Sigmoid colon (tissue), 7 donors: Measurements from ENCODE around the gene SLC25A51. TPM values are rescaled to one million over a fixed set of nuclear protein-coding genes. Genes with fewer than 3 reads are reported as not detected.

ENCODE experiments used
- DNase-seq: peaks from one replicate; pipeline ENCODE4 v3.0.0-alpha.2; 2019
- H3K27ac ChIP-seq, 4 donors: fragments of 200-600 bp; sonication (generic); one replicate each; pipeline ENCODE4 v1.5.1; 2016 to 2019; ENCODE audit warnings: mild to moderate bottlenecking in 1 of 4
- H3K27me3 ChIP-seq, 3 donors: fragments of 200-600 bp; sonication (generic); one replicate each; pipeline ENCODE4 v1.5.1; 2019; ENCODE audit warnings: mild to moderate bottlenecking in 1 of 3
- H3K36me3 ChIP-seq, 4 donors: fragments of 200-600 bp; sonication (generic); one replicate each; pipeline ENCODE4 v1.5.1; 2016 to 2019
- H3K4me1 ChIP-seq, 4 donors: fragments of 200-600 bp; sonication (generic); one replicate each; pipeline ENCODE4 v1.5.1; 2017 to 2019
- H3K4me3 ChIP-seq, 4 donors: fragments of 200-600 bp; sonication (generic); one replicate each; pipeline ENCODE4 v1.5.1; 2017 to 2019; ENCODE audit warnings: mild to moderate bottlenecking in 2 of 4, moderate library complexity in 1 of 4
- H3K9me3 ChIP-seq, 4 donors: fragments of 200-600 bp in 3 of 4; sonication (generic) in 3 of 4; one replicate each; pipeline versions ENCODE4 v1.5.1 to v1.6.1; 2013 to 2019
- EP300 ChIP-seq, 4 donors: sonication (generic); formaldehyde crosslinking; IDR thresholded peaks; one replicate each; pipeline ENCODE4 v1.6.1; 2017; ENCODE audit warnings: antibody characterized with exemption in 4 of 4
- POLR2A ChIP-seq, 2 donors: fragments of 450-650 bp; IDR thresholded peaks; one replicate each; pipeline ENCODE4 v1.6.1; 2016; ENCODE audit warnings: antibody characterized with exemption in 2 of 2, mild to moderate bottlenecking in 2 of 2, moderate library complexity in 2 of 2
- POLR2AphosphoS5 ChIP-seq, 4 donors: sonication (generic); formaldehyde crosslinking; IDR thresholded peaks; one replicate each; pipeline ENCODE4 v1.6.1; 2017; ENCODE audit warnings: antibody characterized with exemption in 4 of 4
- WGBS, 2 donors: extraction: QIAGEN DNeasy Blood & Tissue Kit; methylation state at CpG; one replicate each; pipeline ENCODE4 v1.1.7; 2013; 5-methylcytosine and 5-hydroxymethylcytosine counted together
- intact Hi-C: fragments of 100-400 bp; cut with DNase I; formaldehyde crosslinking; loops from one replicate; pipeline ENCODE4 v1.15.1; 2023
- polyA plus RNA-seq, 3 donors: library from polyadenylated mRNA; stranded (reverse); fragments of 200-250 nt; gene quantifications; one replicate each; pipeline ENCODE4 v1.2.3, GENCODE V29; 2013
- total RNA-seq, 4 donors: library from RNA; depleted of rRNA; stranded (reverse); fragments of >200 nt; gene quantifications; one replicate each; pipeline ENCODE4 v1.1.0, GENCODE V29; 2016
- TF ChIP-seq, protein P1 (sequence below), 4 experiments: fragments of 450-650 bp in 3 of 4; fragments of 200-600 bp in 1 of 4; IDR thresholded peaks; one replicate each; pipeline ENCODE4 v1.5.1; 2016 to 2019; ENCODE audit warnings: antibody characterized with exemption in 4 of 4, mild to moderate bottlenecking in 3 of 4, moderate library complexity in 2 of 4
- donor health status: healthy with polysubstance abuse.
- donor health status: Bipolar disorder and iron deficiency.
- donor health status: healthy.

The SLC25A51 gene, protein sequence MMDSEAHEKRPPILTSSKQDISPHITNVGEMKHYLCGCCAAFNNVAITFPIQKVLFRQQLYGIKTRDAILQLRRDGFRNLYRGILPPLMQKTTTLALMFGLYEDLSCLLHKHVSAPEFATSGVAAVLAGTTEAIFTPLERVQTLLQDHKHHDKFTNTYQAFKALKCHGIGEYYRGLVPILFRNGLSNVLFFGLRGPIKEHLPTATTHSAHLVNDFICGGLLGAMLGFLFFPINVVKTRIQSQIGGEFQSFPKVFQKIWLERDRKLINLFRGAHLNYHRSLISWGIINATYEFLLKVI
- 10 to 100 TPM; 19.3 to 31.0 (median 27.3) TPM for total RNA-seq
- 1 to 10 TPM; 4.2 to 8.9 (median 8.6) TPM for polyA plus RNA-seq

DNA sequence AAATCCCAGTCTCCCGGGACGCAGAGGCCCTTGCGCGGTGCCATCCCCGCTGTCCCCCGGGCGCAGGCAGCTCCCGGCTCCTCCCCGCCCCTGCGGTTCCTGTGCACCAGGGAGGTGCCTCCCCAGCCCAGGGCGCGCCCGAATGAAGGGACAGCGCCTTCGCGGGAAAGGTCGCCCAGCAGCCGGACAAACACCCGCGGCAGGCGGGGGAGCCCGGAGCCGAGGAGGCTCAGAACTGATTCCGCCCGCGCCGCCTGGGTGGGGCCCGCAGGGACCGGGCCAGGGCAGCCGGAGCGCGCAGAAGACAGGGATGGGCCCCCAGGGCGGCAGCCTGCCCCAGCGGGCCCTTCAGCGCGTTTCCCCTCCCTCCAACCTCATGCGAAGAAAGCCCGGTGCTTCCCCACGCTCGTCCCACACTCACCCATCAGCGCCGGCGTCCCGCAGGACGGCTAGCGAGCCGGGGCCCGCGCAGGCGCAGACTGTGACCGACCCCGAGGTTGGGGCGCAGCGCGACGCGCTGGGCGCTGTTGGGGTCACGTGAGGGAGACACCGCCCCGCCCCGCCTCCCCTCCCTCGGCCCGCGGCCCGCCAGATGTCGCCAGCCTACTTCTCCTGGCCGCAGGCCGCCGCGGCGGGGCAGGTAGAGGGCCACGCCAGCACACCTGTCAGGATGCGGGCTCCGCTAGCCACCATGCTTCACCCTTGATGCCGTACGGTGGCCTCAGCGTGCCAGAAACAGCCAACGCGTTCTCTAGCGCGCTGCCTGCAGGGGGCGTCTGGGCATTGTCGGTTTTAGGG is at the start of gene SLC25A51:
Gene SLC25A51, minus strand, starts transcription at position 481 of the 798 bp plus-strand sequence. CDS start 15,577 bp downstream, outside the sequence.
- intact Hi-C loops: loop anchor here (2.0 to 10.0 kb wide), 4 partner anchors 165 to 459 kb away; partner anchors contain the start of genes FBXO10, POLR1E and SHB
- Histone ChIP-seq H3K4me1 (peaks cover 0 to 28% (median 24%) of the 10 kb centered on the region in 4 donors), H3K36me3 (peaks cover 0 to 8% (median 3%) of the 10 kb centered on the region in 4 donors), H3K27ac (peak within 1 kb of the TSS; percentile 83 to 95 (median 92)), H3K27me3 (no peaks in the 10 kb centered on the region), H3K9me3 (no peaks in the 10 kb centered on the region), H3K4me3 (peak within 1 kb of the TSS; percentile 68 to 92 (median 92))
- 1% methylated on average over 84 of the region's 84 CpGs for WGBS, 2 donors
- TF ChIP-seq POLR2AphosphoS5 (IDR thresholded peaks at IDR 0.05) (peak; percentile 74 to 87 (median 81)), EP300 (IDR thresholded peaks at IDR 0.05) (no peak), POLR2A (IDR thresholded peaks at IDR 0.05) (peak; percentile 9 to 54)
- TF ChIP-seq, protein P1, sequence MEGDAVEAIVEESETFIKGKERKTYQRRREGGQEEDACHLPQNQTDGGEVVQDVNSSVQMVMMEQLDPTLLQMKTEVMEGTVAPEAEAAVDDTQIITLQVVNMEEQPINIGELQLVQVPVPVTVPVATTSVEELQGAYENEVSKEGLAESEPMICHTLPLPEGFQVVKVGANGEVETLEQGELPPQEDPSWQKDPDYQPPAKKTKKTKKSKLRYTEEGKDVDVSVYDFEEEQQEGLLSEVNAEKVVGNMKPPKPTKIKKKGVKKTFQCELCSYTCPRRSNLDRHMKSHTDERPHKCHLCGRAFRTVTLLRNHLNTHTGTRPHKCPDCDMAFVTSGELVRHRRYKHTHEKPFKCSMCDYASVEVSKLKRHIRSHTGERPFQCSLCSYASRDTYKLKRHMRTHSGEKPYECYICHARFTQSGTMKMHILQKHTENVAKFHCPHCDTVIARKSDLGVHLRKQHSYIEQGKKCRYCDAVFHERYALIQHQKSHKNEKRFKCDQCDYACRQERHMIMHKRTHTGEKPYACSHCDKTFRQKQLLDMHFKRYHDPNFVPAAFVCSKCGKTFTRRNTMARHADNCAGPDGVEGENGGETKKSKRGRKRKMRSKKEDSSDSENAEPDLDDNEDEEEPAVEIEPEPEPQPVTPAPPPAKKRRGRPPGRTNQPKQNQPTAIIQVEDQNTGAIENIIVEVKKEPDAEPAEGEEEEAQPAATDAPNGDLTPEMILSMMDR (IDR thresholded peaks at IDR 0.05): peak; percentile 85 to 98 (median 93)
- DNase-seq: peak; percentile 97

DNA sequence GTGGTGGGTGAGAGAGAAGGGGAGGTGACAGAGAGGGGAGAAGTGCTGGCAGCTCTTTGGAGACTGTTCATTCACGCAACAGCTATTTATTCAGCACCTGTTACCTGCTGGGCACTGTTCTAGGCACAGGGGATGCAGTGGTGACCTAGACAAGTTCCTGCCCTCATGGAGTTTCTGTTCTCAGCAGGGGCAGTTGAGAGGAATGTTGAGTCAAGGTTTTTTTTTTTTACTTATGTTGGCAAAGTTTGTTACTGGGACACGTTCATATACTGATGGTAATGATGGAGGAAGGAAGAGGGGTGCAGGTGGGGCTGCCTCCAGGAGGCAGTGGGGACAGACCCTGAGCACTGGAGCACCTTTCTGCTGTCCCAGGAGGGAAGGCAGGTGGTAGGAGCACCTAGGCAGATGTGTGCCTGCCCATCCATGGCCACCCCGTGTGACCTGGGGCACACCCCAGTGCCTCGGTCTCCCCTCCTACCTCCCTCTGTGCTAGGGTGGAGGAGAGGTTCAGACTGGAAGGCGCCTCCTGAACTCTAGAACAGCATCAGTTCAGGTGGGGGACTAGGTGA is 49.4 kb upstream of the SLC25A51 start:
- H3K36me3 ChIP-seq: peaks cover 0 to 17% (median 2%) of the 10 kb centered on the region in 4 donors
- TF ChIP-seq EP300 (IDR thresholded peaks at IDR 0.05): no peak
- no peak for TF ChIP-seq POLR2AphosphoS5 (IDR thresholded peaks at IDR 0.05)
- no peak for TF ChIP-seq POLR2A (IDR thresholded peaks at IDR 0.05)
- TF ChIP-seq, protein P1 (IDR thresholded peaks at IDR 0.05): no peak
- H3K9me3 ChIP-seq: no peaks in the 10 kb centered on the region
- peak overlapping the region in 3 of 4 donors; percentile 54 to 74 (median 61) for H3K27ac ChIP-seq
- intact Hi-C loops: no loop called here
- no peaks in the 10 kb centered on the region for H3K27me3 ChIP-seq
- H3K4me1 ChIP-seq: peaks cover 0 to 24% (median 17%) of the 10 kb centered on the region in 4 donors
- H3K4me3 ChIP-seq: no peak overlapping the region
- 92 to 93% methylated on average over 5 of the region's 5 CpGs for WGBS, 2 donors
- no peak for DNase-seq

DNA sequence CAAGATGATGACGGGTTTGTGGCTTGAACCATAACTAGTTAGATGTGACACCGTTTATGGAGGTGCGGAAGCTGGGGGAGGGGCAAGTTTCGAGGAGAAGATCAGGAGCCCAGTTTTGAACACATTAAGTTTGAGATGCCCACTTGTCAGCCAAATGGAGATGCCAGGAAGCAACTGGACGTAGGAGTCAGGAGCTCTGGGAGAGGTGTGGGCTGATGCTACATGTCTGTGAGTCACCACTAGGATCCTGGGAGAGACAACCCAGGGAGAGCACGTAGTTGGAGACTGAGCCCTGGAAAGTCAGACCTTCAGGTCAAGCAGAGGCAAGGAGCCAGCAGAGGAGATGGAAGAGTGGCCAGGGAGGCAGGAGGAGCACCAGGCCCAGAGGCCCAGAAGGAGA is 48.8 kb upstream of the SLC25A51 start:
- Histone ChIP-seq H3K36me3 (peaks cover 0 to 22% (median 2%) of the 10 kb centered on the region in 4 donors), H3K4me3 (no peak overlapping the region), H3K27me3 (no peaks in the 10 kb centered on the region), H3K27ac (peak overlapping the region in 2 of 4 donors; percentile 61 to 74), H3K4me1 (peaks cover 0 to 24% (median 17%) of the 10 kb centered on the region in 4 donors), H3K9me3 (no peaks in the 10 kb centered on the region)
- intact Hi-C loops: no loop called here
- TF ChIP-seq EP300 (IDR thresholded peaks at IDR 0.05) (no peak), POLR2A (IDR thresholded peaks at IDR 0.05) (no peak), POLR2AphosphoS5 (IDR thresholded peaks at IDR 0.05) (no peak)
- TF ChIP-seq, protein P1 (IDR thresholded peaks at IDR 0.05): no peak
- no peak for DNase-seq
- 91 to 92% methylated on average over 6 of the region's 6 CpGs for WGBS, 2 donors

DNA sequence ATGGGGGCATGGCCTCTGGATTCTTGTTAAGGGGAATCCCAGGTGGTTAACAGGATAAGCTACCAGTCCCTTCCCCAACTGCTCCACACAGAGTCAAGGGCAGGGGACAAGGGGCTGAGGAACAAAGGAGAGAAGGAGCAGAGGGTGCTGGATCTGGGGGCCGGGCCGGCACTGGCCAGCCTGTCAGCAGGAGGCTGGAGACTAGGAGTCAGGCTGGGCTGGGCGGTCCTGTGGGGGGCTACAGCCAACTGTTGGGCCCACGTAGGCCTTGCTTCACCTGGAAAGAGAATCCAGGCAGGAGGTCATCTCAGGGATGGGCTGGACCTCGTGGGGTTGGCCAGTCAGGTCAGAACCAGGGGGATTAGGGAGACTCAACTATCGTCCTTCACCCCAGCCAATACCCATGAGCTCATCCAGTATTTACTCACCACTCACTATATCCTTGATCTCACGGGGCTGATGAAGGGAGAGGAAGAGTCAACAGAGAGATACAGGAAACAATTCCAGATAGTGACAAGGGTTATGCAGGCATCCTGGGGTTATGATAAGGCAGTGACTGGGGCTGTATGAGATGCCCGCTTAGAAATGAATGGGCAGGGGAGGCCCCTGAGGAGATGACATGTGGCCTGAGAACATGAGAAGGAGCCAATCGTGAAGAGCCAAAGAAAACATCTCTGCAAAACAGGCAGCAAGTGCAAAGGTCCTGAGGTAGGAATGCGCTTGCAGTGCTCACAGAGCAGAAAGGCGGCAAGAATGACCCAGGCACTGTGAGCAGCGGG is 47.9 kb upstream of the SLC25A51 start:
- WGBS, 2 donors: 83 to 92% methylated on average over 12 of the region's 12 CpGs
- intact Hi-C loops: no loop called here
- peak overlapping the region in 1 of 4 donors; percentile 23 for H3K27ac ChIP-seq

More for the DNA sequence above, 47.9 kb upstream of the SLC25A51 start:
- Histone ChIP-seq H3K4me1 (peaks cover 0 to 24% (median 17%) of the 10 kb centered on the region in 4 donors), H3K4me3 (no peak overlapping the region), H3K27me3 (no peaks in the 10 kb centered on the region), H3K36me3 (peaks cover 0 to 29% (median 2%) of the 10 kb centered on the region in 4 donors), H3K9me3 (no peaks in the 10 kb centered on the region)
- DNase-seq: no peak
- TF ChIP-seq POLR2AphosphoS5 (IDR thresholded peaks at IDR 0.05): no peak
